ENCODE data around the gene PPP1R12C. TPM values are rescaled to one million over a fixed set of nuclear protein-coding genes. Genes with fewer than 3 reads are reported as not detected.

The PPP1R12C gene
- total RNA-seq, 1 experiment from 2014 or later, result 79.9 TPM

DNA sequence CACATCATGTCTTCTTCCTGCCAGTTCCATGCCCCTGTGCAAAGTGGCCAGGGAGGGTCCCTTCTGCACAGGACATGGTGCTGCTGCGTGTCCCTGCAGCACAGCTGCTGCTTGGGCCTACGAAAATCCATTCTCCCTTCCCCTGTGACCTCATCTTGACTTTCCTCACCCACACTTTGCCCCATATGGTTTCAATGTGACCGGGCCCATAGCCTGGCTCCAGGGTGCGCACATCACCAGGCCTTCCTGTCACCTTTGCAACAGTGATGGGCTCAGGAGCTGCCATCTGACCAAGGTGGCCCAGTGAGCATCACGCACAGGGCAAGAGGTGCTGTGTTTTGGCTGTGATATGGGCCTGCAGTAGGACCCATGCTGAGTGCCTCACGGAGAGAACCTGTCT, 10.8 kb downstream of the PPP1R12C start:
- WGBS (ENCODE audit: extremely low coverage, insufficient read length, low lambda C conversion rate), result no CpG with 5 or more reads among the region's 6 CpGs
- no peak overlapping the region for H2AFZ ChIP-seq (ENCODE audit: low read length)
- peaks cover 15 to 42% (median 34%) of the 10 kb centered on the region in 3 experiments for H3K36me3 Mint-ChIP-seq (ENCODE audit: insufficient read depth in 1 of 3, low read depth in 3 of 3)
- no peaks in the 10 kb centered on the region for H3K23me2 ChIP-seq (ENCODE audit: insufficient read length, low read depth, low read length, poor library complexity, severe bottlenecking)
- H3K4me1 Mint-ChIP-seq, result no peaks in the 10 kb centered on the region
- H4K91ac ChIP-seq (ENCODE audit: insufficient read length, low read depth, low read length), result no peak overlapping the region
- no peak overlapping the region for H2BK5ac ChIP-seq (ENCODE audit: insufficient read length, low read length)
- H2BK12ac ChIP-seq (ENCODE audit: insufficient read length, low read depth, low read length), result no peak overlapping the region
- H3K9me3 Mint-ChIP-seq, result peaks cover 2 to 5% of the 10 kb centered on the region in 2 experiments; a peak in 2 of 5 replicates
- no peak overlapping the region for H3K27ac ChIP-seq (ENCODE audit: insufficient read length, low read depth, low read length)
- H3K23ac ChIP-seq (ENCODE audit: insufficient read length, low read depth, low read length), result no peak overlapping the region
- no peaks in the 10 kb centered on the region for H3K27me3 ChIP-seq (ENCODE audit: insufficient read depth, low read length)
- no peak overlapping the region for H4K5ac ChIP-seq (ENCODE audit: insufficient read length, low read depth, low read length)
- no peaks in the 10 kb centered on the region for H3K79me1 ChIP-seq (ENCODE audit: insufficient read depth, low read depth, low read length, poor library complexity, severe bottlenecking)
- H3K27me3 Mint-ChIP-seq (ENCODE audit: low read depth), result no peaks in the 10 kb centered on the region
- H3K56ac ChIP-seq (ENCODE audit: insufficient read length, low read depth, low read length), result no peak overlapping the region
- H3K18ac ChIP-seq (ENCODE audit: insufficient read length, low read depth, low read length), result no peak overlapping the region
- no peak overlapping the region for H3K4me3 Mint-ChIP-seq
- no peak overlapping the region for H3K4me2 ChIP-seq (ENCODE audit: insufficient read depth, insufficient read length, low read length)
- H3K4ac ChIP-seq (ENCODE audit: low read depth, low read length), result no peak overlapping the region
- no peak overlapping the region for H3T11ph ChIP-seq (ENCODE audit: low read length)
- no peak overlapping the region for H2BK20ac ChIP-seq (ENCODE audit: low read depth, low read length, poor library complexity, severe bottlenecking)
- no peaks in the 10 kb centered on the region for H3K4me1 ChIP-seq (ENCODE audit: insufficient read depth, low read length)
- no peak overlapping the region for H2BK120ac ChIP-seq (ENCODE audit: low read depth, low read length, poor library complexity, severe bottlenecking)
- no peak overlapping the region; a peak in 1 of 7 replicates for H3K27ac Mint-ChIP-seq
- no peaks in the 10 kb centered on the region for H4K20me1 ChIP-seq (ENCODE audit: control insufficient read depth, insufficient read depth, insufficient read length)
- H2AK5ac ChIP-seq (ENCODE audit: insufficient read length, low read length), result no peak overlapping the region
- no peak for DNase-seq
- no peak overlapping the region for H3K9ac ChIP-seq (ENCODE audit: extremely low read depth, insufficient read length, low read length)
- H2BK15ac ChIP-seq (ENCODE audit: low read depth, low read length), result no peak overlapping the region
- no peak overlapping the region for H4K8ac ChIP-seq (replicated peaks; ENCODE audit: insufficient read length, low read depth, low read length)
- no peaks in the 10 kb centered on the region; the same call in 1 of the 2 replicates for H3K79me2 ChIP-seq (ENCODE audit: insufficient read depth, low read length)
- no peak overlapping the region for H3K14ac ChIP-seq (ENCODE audit: insufficient read depth, low read length)
- no peaks in the 10 kb centered on the region for H3K9me3 ChIP-seq (ENCODE audit: control insufficient read depth, low read depth, low read length)
- TF ChIP-seq, protein P1, sequence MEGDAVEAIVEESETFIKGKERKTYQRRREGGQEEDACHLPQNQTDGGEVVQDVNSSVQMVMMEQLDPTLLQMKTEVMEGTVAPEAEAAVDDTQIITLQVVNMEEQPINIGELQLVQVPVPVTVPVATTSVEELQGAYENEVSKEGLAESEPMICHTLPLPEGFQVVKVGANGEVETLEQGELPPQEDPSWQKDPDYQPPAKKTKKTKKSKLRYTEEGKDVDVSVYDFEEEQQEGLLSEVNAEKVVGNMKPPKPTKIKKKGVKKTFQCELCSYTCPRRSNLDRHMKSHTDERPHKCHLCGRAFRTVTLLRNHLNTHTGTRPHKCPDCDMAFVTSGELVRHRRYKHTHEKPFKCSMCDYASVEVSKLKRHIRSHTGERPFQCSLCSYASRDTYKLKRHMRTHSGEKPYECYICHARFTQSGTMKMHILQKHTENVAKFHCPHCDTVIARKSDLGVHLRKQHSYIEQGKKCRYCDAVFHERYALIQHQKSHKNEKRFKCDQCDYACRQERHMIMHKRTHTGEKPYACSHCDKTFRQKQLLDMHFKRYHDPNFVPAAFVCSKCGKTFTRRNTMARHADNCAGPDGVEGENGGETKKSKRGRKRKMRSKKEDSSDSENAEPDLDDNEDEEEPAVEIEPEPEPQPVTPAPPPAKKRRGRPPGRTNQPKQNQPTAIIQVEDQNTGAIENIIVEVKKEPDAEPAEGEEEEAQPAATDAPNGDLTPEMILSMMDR (conservative IDR thresholded peaks at IDR 0.05), result no peak

Measured in H9 (cell line).